Measurements from ENCODE around the gene HOXC9.

HOXC9 gene

GRCh38 chr12:54026640-54027441, 26.9 kb downstream of the HOXC9 start:
- peaks cover 11% of the 10 kb centered on the region for H3K4me1 ChIP-seq (ENCODE audit: control insufficient read depth, insufficient read depth, low read length, unreplicated experiment)
- no peaks in the 10 kb centered on the region for H3K79me2 ChIP-seq (ENCODE audit: control insufficient read depth, insufficient read depth, low read length, unreplicated experiment)
- no peaks in the 10 kb centered on the region for H3K36me3 ChIP-seq (ENCODE audit: insufficient read depth, low read length)
- no peak overlapping the region for H2AFZ ChIP-seq (ENCODE audit: low read length, unreplicated experiment)
- no peak overlapping the region for H3K27ac ChIP-seq (ENCODE audit: low read depth, low read length)
- H3K27me3 ChIP-seq (ENCODE audit: insufficient read depth, low read length), result no peaks in the 10 kb centered on the region
- H3K4me3 ChIP-seq (ENCODE audit: low read depth, low read length), result no peak overlapping the region

DNA sequence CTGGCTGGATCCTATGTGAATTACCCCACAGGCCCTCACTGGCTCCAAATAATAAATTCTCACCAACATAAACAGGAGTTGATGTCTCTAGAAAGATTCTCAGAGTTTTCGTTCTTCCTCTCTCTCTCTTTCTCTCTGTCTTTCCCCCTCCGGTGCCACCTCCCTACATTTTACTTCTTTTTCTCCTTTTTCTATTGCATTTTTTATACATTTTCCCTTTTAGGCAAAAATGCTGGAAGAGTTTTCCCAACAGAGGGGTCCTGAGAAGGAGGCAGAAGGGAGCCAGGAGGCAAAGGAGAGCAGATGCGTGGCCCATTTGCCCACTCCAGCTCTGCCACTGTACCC, 27.5 kb downstream of the HOXC9 start:
- no peak overlapping the region for H2AFZ ChIP-seq (ENCODE audit: low read length, unreplicated experiment)
- no peaks in the 10 kb centered on the region for H3K79me2 ChIP-seq (ENCODE audit: control insufficient read depth, insufficient read depth, low read length, unreplicated experiment)
- H3K27ac ChIP-seq (ENCODE audit: low read depth, low read length), result no peak overlapping the region
- no peaks in the 10 kb centered on the region for H3K36me3 ChIP-seq (ENCODE audit: insufficient read depth, low read length)
- peaks cover 11% of the 10 kb centered on the region for H3K4me1 ChIP-seq (ENCODE audit: control insufficient read depth, insufficient read depth, low read length, unreplicated experiment)
- H3K4me3 ChIP-seq (ENCODE audit: low read depth, low read length), result no peak overlapping the region
- H3K27me3 ChIP-seq (ENCODE audit: insufficient read depth, low read length), result no peaks in the 10 kb centered on the region

DNA sequence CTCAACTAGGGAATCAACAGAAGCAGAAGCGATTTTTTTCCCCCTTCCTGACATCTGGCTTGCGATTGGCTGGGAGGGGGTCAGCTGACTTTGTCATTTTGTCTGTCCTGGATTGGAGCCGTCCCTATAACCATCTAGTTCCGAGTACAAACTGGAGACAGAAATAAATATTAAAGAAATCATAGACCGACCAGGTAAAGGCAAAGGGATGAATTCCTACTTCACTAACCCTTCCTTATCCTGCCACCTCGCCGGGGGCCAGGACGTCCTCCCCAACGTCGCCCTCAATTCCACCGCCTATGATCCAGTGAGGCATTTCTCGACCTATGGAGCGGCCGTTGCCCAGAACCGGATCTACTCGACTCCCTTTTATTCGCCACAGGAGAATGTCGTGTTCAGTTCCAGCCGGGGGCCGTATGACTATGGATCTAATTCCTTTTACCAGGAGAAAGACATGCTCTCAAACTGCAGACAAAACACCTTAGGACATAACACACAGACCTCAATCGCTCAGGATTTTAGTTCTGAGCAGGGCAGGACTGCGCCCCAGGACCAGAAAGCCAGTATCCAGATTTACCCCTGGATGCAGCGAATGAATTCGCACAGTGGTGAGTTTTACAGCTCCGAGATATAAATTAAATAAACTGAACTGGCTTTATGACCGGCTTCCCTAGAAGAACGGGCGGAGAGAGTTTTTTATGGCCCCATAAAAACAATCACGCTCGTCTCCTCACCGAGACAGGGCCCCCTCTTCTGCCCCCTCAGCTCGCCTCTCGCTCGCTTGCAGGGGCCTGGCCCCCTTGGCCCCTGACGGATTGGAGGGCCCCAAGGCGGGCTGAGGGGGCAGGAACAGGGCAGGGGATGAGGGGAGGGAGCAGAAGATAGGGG, 28.6 kb downstream of the HOXC9 start, which contains the start of gene HOXC6:
Gene HOXC6, plus strand, starts transcription at position 127 of the 888 bp plus-strand sequence. Its CDS starts 82 bp downstream, at position 209.
- Histone ChIP-seq H2AFZ (ENCODE audit: low read length, unreplicated experiment) (peak within 1 kb of the TSS; percentile 98), H3K27ac (ENCODE audit: low read depth, low read length) (peak within 1 kb of the TSS; percentile 32; the same call in 1 of the 2 replicates), H3K27me3 (ENCODE audit: insufficient read depth, low read length) (no peaks in the 10 kb centered on the region), H3K36me3 (ENCODE audit: insufficient read depth, low read length) (no peaks in the 10 kb centered on the region), H3K4me3 (ENCODE audit: low read depth, low read length) (peak within 1 kb of the TSS; percentile 91), H3K79me2 (ENCODE audit: control insufficient read depth, insufficient read depth, low read length, unreplicated experiment) (no peaks in the 10 kb centered on the region), H3K4me1 (ENCODE audit: control insufficient read depth, insufficient read depth, low read length, unreplicated experiment) (peaks cover 11% of the 10 kb centered on the region)

GRCh38 chr12:54029529-54030441, 29.8 kb downstream of the HOXC9 start:
- H3K4me3 ChIP-seq (ENCODE audit: low read depth, low read length), result no peak overlapping the region
- H2AFZ ChIP-seq (ENCODE audit: low read length, unreplicated experiment), result no peak overlapping the region
- H3K4me1 ChIP-seq (ENCODE audit: control insufficient read depth, insufficient read depth, low read length, unreplicated experiment), result peaks cover 14% of the 10 kb centered on the region
- no peaks in the 10 kb centered on the region for H3K36me3 ChIP-seq (ENCODE audit: insufficient read depth, low read length)
- H3K79me2 ChIP-seq (ENCODE audit: control insufficient read depth, insufficient read depth, low read length, unreplicated experiment), result no peaks in the 10 kb centered on the region
- no peak overlapping the region for H3K27ac ChIP-seq (ENCODE audit: low read depth, low read length)
- H3K27me3 ChIP-seq (ENCODE audit: insufficient read depth, low read length), result no peaks in the 10 kb centered on the region

DNA sequence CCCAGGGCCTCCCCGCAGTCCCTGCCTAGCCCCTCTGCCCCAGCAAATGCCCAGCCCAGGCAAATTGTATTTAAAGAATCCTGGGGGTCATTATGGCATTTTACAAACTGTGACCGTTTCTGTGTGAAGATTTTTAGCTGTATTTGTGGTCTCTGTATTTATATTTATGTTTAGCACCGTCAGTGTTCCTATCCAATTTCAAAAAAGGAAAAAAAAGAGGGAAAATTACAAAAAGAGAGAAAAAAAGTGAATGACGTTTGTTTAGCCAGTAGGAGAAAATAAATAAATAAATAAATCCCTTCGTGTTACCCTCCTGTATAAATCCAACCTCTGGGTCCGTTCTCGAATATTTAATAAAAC, 30.5 kb downstream of the HOXC9 start:
- no peak overlapping the region for H3K27ac ChIP-seq (ENCODE audit: low read depth, low read length)
- H3K79me2 ChIP-seq (ENCODE audit: control insufficient read depth, insufficient read depth, low read length, unreplicated experiment), result no peaks in the 10 kb centered on the region
- peaks cover 14% of the 10 kb centered on the region for H3K4me1 ChIP-seq (ENCODE audit: control insufficient read depth, insufficient read depth, low read length, unreplicated experiment)
- H2AFZ ChIP-seq (ENCODE audit: low read length, unreplicated experiment), result no peak overlapping the region
- no peak overlapping the region for H3K4me3 ChIP-seq (ENCODE audit: low read depth, low read length)
- no peaks in the 10 kb centered on the region for H3K27me3 ChIP-seq (ENCODE audit: insufficient read depth, low read length)
- no peaks in the 10 kb centered on the region for H3K36me3 ChIP-seq (ENCODE audit: insufficient read depth, low read length)

DNA sequence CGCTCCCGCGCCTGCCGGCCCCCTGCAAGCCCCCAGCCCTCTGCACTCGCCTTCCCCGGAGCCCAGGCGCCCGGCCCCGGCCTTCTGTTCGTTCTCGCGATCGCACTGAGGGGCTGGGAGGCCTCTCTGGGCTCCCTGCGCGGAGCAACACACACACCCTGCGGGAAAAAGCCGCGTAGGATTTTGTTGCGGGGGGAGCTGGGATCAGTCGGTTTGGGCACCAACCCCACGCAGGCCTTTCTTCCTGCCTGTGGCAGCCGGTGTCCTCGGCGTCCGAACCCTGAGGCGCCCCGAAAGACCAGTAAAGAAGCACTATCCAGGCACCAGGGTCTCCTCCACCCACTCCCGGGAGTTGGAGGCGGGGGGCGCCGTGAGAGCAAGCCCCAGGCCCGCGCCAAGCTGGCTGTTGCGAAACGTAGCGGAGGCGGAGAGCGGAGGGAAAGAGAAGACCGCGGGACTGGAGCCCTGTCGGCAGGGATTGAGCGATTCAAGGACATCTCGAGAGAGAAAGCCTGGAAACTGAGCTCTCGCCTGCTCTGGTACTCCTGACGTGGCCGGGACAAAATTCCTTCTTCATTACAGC, 31.0 kb downstream of the HOXC9 start:
- Histone ChIP-seq H3K4me3 (ENCODE audit: low read depth, low read length) (peak overlapping the region; percentile 71), H3K79me2 (ENCODE audit: control insufficient read depth, insufficient read depth, low read length, unreplicated experiment) (no peaks in the 10 kb centered on the region), H3K27ac (ENCODE audit: low read depth, low read length) (peak overlapping the region; percentile 36), H2AFZ (ENCODE audit: low read length, unreplicated experiment) (peak overlapping the region; percentile 72), H3K4me1 (ENCODE audit: control insufficient read depth, insufficient read depth, low read length, unreplicated experiment) (peaks cover 11% of the 10 kb centered on the region), H3K36me3 (ENCODE audit: insufficient read depth, low read length) (no peaks in the 10 kb centered on the region), H3K27me3 (ENCODE audit: insufficient read depth, low read length) (no peaks in the 10 kb centered on the region)

DNA sequence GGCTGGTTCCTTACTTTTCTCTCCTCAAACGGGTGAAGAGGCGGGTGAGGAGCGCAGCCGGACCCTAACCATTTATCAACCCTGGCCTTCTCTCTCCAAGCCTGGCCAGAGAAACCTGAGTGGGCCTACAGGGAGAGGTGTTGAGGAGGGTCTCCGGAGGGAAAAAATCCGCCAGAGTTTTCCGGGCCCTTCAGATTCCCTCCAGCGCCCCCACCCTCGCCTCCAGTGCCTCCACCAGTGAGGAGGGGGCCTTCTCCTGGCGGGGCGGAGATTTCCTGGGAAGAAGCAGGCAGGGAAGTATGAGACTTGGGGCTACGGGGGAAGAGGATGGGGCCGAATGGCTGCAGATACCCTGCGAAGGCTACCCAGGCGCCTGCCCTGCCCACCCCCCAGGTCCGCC, 31.5 kb downstream of the HOXC9 start:
- Histone ChIP-seq H3K79me2 (ENCODE audit: control insufficient read depth, insufficient read depth, low read length, unreplicated experiment) (no peaks in the 10 kb centered on the region), H3K27ac (ENCODE audit: low read depth, low read length) (peak overlapping the region; percentile 11; the same call in 1 of the 2 replicates), H3K36me3 (ENCODE audit: insufficient read depth, low read length) (no peaks in the 10 kb centered on the region), H2AFZ (ENCODE audit: low read length, unreplicated experiment) (peak overlapping the region; percentile 51), H3K4me1 (ENCODE audit: control insufficient read depth, insufficient read depth, low read length, unreplicated experiment) (peaks cover 11% of the 10 kb centered on the region), H3K27me3 (ENCODE audit: insufficient read depth, low read length) (no peaks in the 10 kb centered on the region), H3K4me3 (ENCODE audit: low read depth, low read length) (peak overlapping the region; percentile 71)

- H3K4me1 ChIP-seq (ENCODE audit: control insufficient read depth, insufficient read depth, low read length, unreplicated experiment), result peaks cover 11% of the 10 kb centered on the region
- H3K27ac ChIP-seq (ENCODE audit: low read depth, low read length), result no peak overlapping the region
- no peaks in the 10 kb centered on the region for H3K79me2 ChIP-seq (ENCODE audit: control insufficient read depth, insufficient read depth, low read length, unreplicated experiment)
- H3K36me3 ChIP-seq (ENCODE audit: insufficient read depth, low read length), result no peaks in the 10 kb centered on the region
- H3K4me3 ChIP-seq (ENCODE audit: low read depth, low read length), result no peak overlapping the region
- no peaks in the 10 kb centered on the region for H3K27me3 ChIP-seq (ENCODE audit: insufficient read depth, low read length)
- H2AFZ ChIP-seq (ENCODE audit: low read length, unreplicated experiment), result no peak overlapping the region
These were observed 32.2 kb downstream of the HOXC9 start for GRCh38 chr12:54032086-54032619.

DNA sequence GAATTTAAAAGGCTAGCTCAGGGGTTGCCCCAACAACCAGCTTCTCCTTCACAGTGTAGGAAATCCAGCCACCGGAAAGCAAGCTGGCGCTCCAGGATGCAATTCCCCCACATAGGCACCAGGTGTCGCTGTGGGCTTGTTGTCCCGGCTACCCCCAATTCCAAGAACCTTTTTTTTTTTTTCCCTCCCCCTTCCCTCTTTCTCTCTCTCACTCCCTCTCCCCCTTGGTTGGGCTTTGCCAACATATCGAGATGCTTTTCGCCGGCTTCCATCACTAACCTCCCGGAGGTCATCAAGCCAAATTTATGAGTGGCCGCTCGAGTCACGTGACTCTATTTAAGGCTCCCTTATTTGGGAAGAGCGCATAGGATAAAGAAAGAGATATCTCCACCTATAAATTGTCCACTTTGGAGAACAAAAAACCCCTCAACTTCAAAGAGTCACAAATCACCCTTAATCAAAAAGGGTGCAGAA, 32.7 kb downstream of the HOXC9 start, which contains the start of gene HOXC5:
Gene HOXC5, plus strand, starts transcription at position 424 of the 474 bp plus-strand sequence. CDS start 73 bp downstream, outside the sequence.
- no peaks in the 10 kb centered on the region for H3K36me3 ChIP-seq (ENCODE audit: insufficient read depth, low read length)
- no peaks in the 10 kb centered on the region for H3K79me2 ChIP-seq (ENCODE audit: control insufficient read depth, insufficient read depth, low read length, unreplicated experiment)
- H3K4me1 ChIP-seq (ENCODE audit: control insufficient read depth, insufficient read depth, low read length, unreplicated experiment), result peaks cover 11% of the 10 kb centered on the region
- peak within 1 kb of the TSS; percentile 5; the same call in 1 of the 2 replicates for H3K27ac ChIP-seq (ENCODE audit: low read depth, low read length)
- peak within 1 kb of the TSS; percentile 100 for H2AFZ ChIP-seq (ENCODE audit: low read length, unreplicated experiment)
- H3K27me3 ChIP-seq (ENCODE audit: insufficient read depth, low read length), result no peaks in the 10 kb centered on the region
- peak within 1 kb of the TSS; percentile 79 for H3K4me3 ChIP-seq (ENCODE audit: low read depth, low read length)

Data from ACC112 (cell line).